HG02970 (cell line): ENCODE measurements around the gene PRDX5.

ENCODE experiments used
- ATAC-seq: cut with Tn5 transposase; IDR thresholded peaks from one replicate; pipeline ENCODE4 v1.9.1; 2021; ENCODE audit warnings: mild to moderate bottlenecking, moderate library complexity, moderate number of reproducible peaks; ENCODE audit not compliant: unreplicated experiment, low FRiP score

Gene PRDX5

GRCh38 chr11:64342869-64343745 is 25.2 kb downstream of the PRDX5 start:
- ATAC-seq = no peak

GRCh38 chr11:64343767-64344559 is 26.0 kb downstream of the PRDX5 start:
- ATAC-seq = no peak

GRCh38 chr11:64344787-64345186 is 26.9 kb downstream of the PRDX5 start:
- ATAC-seq = no peak

GRCh38 chr11:64347193-64347867 is 29.4 kb downstream of the PRDX5 start:
- ATAC-seq = no peak

GRCh38 chr11:64348383-64349024 is 30.6 kb downstream of the PRDX5 start:
- no peak for ATAC-seq

- ATAC-seq = no peak
Observed at GRCh38 chr11:64349025-64349387, 31.1 kb downstream of the PRDX5 start.

GRCh38 chr11:64349404-64349803 is 31.5 kb downstream of the PRDX5 start:
- no peak for ATAC-seq

GRCh38 chr11:64351136-64351631 is 33.3 kb downstream of the PRDX5 start:
- no peak for ATAC-seq

- ATAC-seq = no peak
Observed at GRCh38 chr11:64352099-64352994, 34.4 kb downstream of the PRDX5 start.

- no peak for ATAC-seq
Observed at GRCh38 chr11:64352995-64353714, 35.2 kb downstream of the PRDX5 start.

GRCh38 chr11:64353715-64354506 is 36.0 kb downstream of the PRDX5 start:
- ATAC-seq = no peak

GRCh38 chr11:64355078-64355940 is 37.4 kb downstream of the PRDX5 start:
- no peak for ATAC-seq

- ATAC-seq = no peak
Observed at GRCh38 chr11:64356498-64357411, 38.8 kb downstream of the PRDX5 start.

- no peak for ATAC-seq
Observed at GRCh38 chr11:64357446-64357845, 39.5 kb downstream of the PRDX5 start.

GRCh38 chr11:64357904-64358535 is 40.1 kb downstream of the PRDX5 start:
- no peak for ATAC-seq

- ATAC-seq = no peak
Observed at GRCh38 chr11:64358536-64358906, 40.6 kb downstream of the PRDX5 start.
